HG03103 (cell line): ENCODE data around the gene BCL2.

ENCODE experiments used
- ATAC-seq: cut with Tn5 transposase; IDR thresholded peaks from one replicate; pipeline ENCODE4 v1.9.1; 2021; ENCODE audit warnings: low read depth; ENCODE audit not compliant: unreplicated experiment

BCL2 gene

GRCh38 chr18:63187223-63187574 lies 132.4 kb downstream of the BCL2 start:
- no peak for ATAC-seq

GRCh38 chr18:63186520-63187222 lies 132.9 kb downstream of the BCL2 start:
- ATAC-seq: no peak

GRCh38 chr18:63185984-63186383 lies 133.6 kb downstream of the BCL2 start:
- no peak for ATAC-seq

GRCh38 chr18:63183952-63184770 lies 135.4 kb downstream of the BCL2 start:
- ATAC-seq: no peak

GRCh38 chr18:63183378-63183777 lies 136.2 kb downstream of the BCL2 start:
- ATAC-seq: no peak

GRCh38 chr18:63182861-63183260 lies 136.7 kb downstream of the BCL2 start:
- no peak for ATAC-seq

- no peak for ATAC-seq
Observed at GRCh38 chr18:63182310-63182772, 137.2 kb downstream of the BCL2 start.

- no peak for ATAC-seq
Observed at GRCh38 chr18:63181706-63182309, 137.8 kb downstream of the BCL2 start.

GRCh38 chr18:63180971-63181376 lies 138.6 kb downstream of the BCL2 start:
- peak; percentile 33 for ATAC-seq

GRCh38 chr18:63180321-63180720 lies 139.2 kb downstream of the BCL2 start:
- no peak for ATAC-seq

- no peak for ATAC-seq
Observed at GRCh38 chr18:63179422-63179821, 140.1 kb downstream of the BCL2 start.

GRCh38 chr18:63178971-63179370 lies 140.6 kb downstream of the BCL2 start:
- no peak for ATAC-seq

- ATAC-seq: no peak
Observed at GRCh38 chr18:63177919-63178821, 141.4 kb downstream of the BCL2 start.

- no peak for ATAC-seq
Observed at GRCh38 chr18:63177259-63177658, 142.3 kb downstream of the BCL2 start.

- ATAC-seq: no peak
Observed at GRCh38 chr18:63175264-63175663, 144.3 kb downstream of the BCL2 start.

- ATAC-seq: no peak
Observed at GRCh38 chr18:63173983-63174382, 145.6 kb downstream of the BCL2 start.

GRCh38 chr18:63169853-63170252 lies 149.7 kb downstream of the BCL2 start:
- ATAC-seq: no peak

GRCh38 chr18:63168287-63168686 lies 151.3 kb downstream of the BCL2 start:
- no peak for ATAC-seq

- ATAC-seq: no peak
Observed at GRCh38 chr18:63166142-63166541, 153.4 kb downstream of the BCL2 start.

GRCh38 chr18:63164396-63164795 lies 155.2 kb downstream of the BCL2 start:
- ATAC-seq: no peak
